ENCODE measurements around the gene ROM1.

Gene ROM1

GRCh38 chr11:62595124-62595523 lies 17.9 kb upstream of the ROM1 start:
- DNase-seq (ENCODE audit: low read depth) = no peak
- H3K4me3 ChIP-seq (ENCODE audit: low read depth, low read length) = no peak overlapping the region
- no peak for TF ChIP-seq CTCF (IDR thresholded peaks at IDR 0.05; ENCODE audit: low read depth, low read length)
- TF ChIP-seq POLR2A (IDR thresholded peaks at IDR 0.05; ENCODE audit: extremely low read depth, insufficient read length) = no peak
- TF ChIP-seq MYC (IDR thresholded peaks at IDR 0.05; ENCODE audit: low read depth, low read length) = no peak
- no peak for TF ChIP-seq MAX (IDR thresholded peaks at IDR 0.05; ENCODE audit: low read depth, low read length)

GRCh38 chr11:62599069-62599696 lies 13.9 kb upstream of the ROM1 start:
- DNase-seq (ENCODE audit: low read depth) = peak; percentile 100
- peak overlapping the region; percentile 93 for H3K4me3 ChIP-seq (ENCODE audit: low read depth, low read length)
- TF ChIP-seq CTCF (IDR thresholded peaks at IDR 0.05; ENCODE audit: low read depth, low read length) (no peak), POLR2A (IDR thresholded peaks at IDR 0.05; ENCODE audit: extremely low read depth, insufficient read length) (peak; percentile 36), MYC (IDR thresholded peaks at IDR 0.05; ENCODE audit: low read depth, low read length) (peak; percentile 50; the same call in 1 of the 2 replicates), MAX (IDR thresholded peaks at IDR 0.05; ENCODE audit: low read depth, low read length) (peak; percentile 52)

- peak overlapping the region; percentile 93 for H3K4me3 ChIP-seq (ENCODE audit: low read depth, low read length)
- no peak for TF ChIP-seq POLR2A (IDR thresholded peaks at IDR 0.05; ENCODE audit: extremely low read depth, insufficient read length)
- no peak for TF ChIP-seq MYC (IDR thresholded peaks at IDR 0.05; ENCODE audit: low read depth, low read length)
- no peak for TF ChIP-seq MAX (IDR thresholded peaks at IDR 0.05; ENCODE audit: low read depth, low read length)
- TF ChIP-seq CTCF (IDR thresholded peaks at IDR 0.05; ENCODE audit: low read depth, low read length) = no peak
- DNase-seq (ENCODE audit: low read depth) = no peak
These were observed 13.2 kb upstream of the ROM1 start for GRCh38 chr11:62599901-62600300.

- DNase-seq (ENCODE audit: low read depth) = peak; percentile 59
- TF ChIP-seq POLR2A (IDR thresholded peaks at IDR 0.05; ENCODE audit: extremely low read depth, insufficient read length) (no peak), MAX (IDR thresholded peaks at IDR 0.05; ENCODE audit: low read depth, low read length) (no peak), MYC (IDR thresholded peaks at IDR 0.05; ENCODE audit: low read depth, low read length) (no peak), CTCF (IDR thresholded peaks at IDR 0.05; ENCODE audit: low read depth, low read length) (no peak)
- H3K4me3 ChIP-seq (ENCODE audit: low read depth, low read length) = peak overlapping the region; percentile 93
These were observed 12.5 kb upstream of the ROM1 start for GRCh38 chr11:62600367-62601121.

- TF ChIP-seq CTCF (IDR thresholded peaks at IDR 0.05; ENCODE audit: low read depth, low read length) = no peak
- no peak for TF ChIP-seq POLR2A (IDR thresholded peaks at IDR 0.05; ENCODE audit: extremely low read depth, insufficient read length)
- TF ChIP-seq MAX (IDR thresholded peaks at IDR 0.05; ENCODE audit: low read depth, low read length) = no peak; the same call in 1 of the 2 replicates
- TF ChIP-seq MYC (IDR thresholded peaks at IDR 0.05; ENCODE audit: low read depth, low read length) = no peak; the same call in 1 of the 2 replicates
- DNase-seq (ENCODE audit: low read depth) = peak; percentile 60
- H3K4me3 ChIP-seq (ENCODE audit: low read depth, low read length) = peak overlapping the region; percentile 93
These were observed 12.0 kb upstream of the ROM1 start for GRCh38 chr11:62601122-62601371.

Measured in NB4 (cell line).